Fibroblast of lung (primary cell): ENCODE data around the gene DCAF15. TPM values are rescaled to one million over a fixed set of nuclear protein-coding genes. Genes with fewer than 3 reads are reported as not detected.

Source experiments
- DNase-seq, 2 donors: peaks; one replicate each; pipeline versions ENCODE4 v3.0.0 to v3.0.0-alpha.2; 2010; ENCODE audit warnings: low read depth in 2 of 2
- H2AFZ ChIP-seq: 2 replicates; pipeline ENCODE4 v1.5.1; 2012; ENCODE audit warnings: low read length, control low read depth, inconsistent platforms
- H3K27ac ChIP-seq: 2 replicates; pipeline ENCODE4 v1.5.1; 2011; ENCODE audit warnings: low read length, control low read depth; ENCODE audit not compliant: insufficient read depth
- H3K27me3 ChIP-seq: 2 replicates; pipeline ENCODE4 v1.5.1; 2011; ENCODE audit warnings: mild to moderate bottlenecking, low read length; ENCODE audit not compliant: control insufficient read depth, insufficient read depth
- H3K36me3 ChIP-seq: 2 replicates; pipeline ENCODE4 v1.5.1; 2011; ENCODE audit warnings: low read length; ENCODE audit not compliant: control insufficient read depth, insufficient read depth
- H3K4me1 ChIP-seq: 2 replicates; pipeline ENCODE4 v1.5.1; 2011; ENCODE audit warnings: low read length; ENCODE audit not compliant: control insufficient read depth, insufficient read depth; ENCODE audit errors: extremely low read depth
- H3K4me2 ChIP-seq: 2 replicates; pipeline ENCODE4 v1.5.1; 2011; ENCODE audit warnings: low read length, control low read depth; ENCODE audit not compliant: insufficient read depth; ENCODE audit errors: extremely low read depth
- H3K4me3 ChIP-seq, 4 experiments: fragments of 200-600 bp in 1 of 4; sonication (generic) in 1 of 4; replicated peaks in 1 of 4; 2 replicates each; pipeline ENCODE4 v1.5.1; 2011 to 2016; ENCODE audit warnings: low read length in 4 of 4, low read depth in 3 of 4, mild to moderate bottlenecking in 3 of 4, control low read depth in 2 of 4, inconsistent platforms in 1 of 4, mixed read lengths in 1 of 4; ENCODE audit not compliant: insufficient read depth in 1 of 4; ENCODE audit errors: control extremely low read depth in 1 of 4
- H3K79me2 ChIP-seq: 2 replicates; pipeline ENCODE4 v1.5.1; 2012; ENCODE audit warnings: mild to moderate bottlenecking, low read length, inconsistent platforms; ENCODE audit not compliant: control insufficient read depth, insufficient read depth
- H3K9ac ChIP-seq: 2 replicates; pipeline ENCODE4 v1.5.1; 2011; ENCODE audit warnings: mild to moderate bottlenecking, low read length, control low read depth; ENCODE audit not compliant: insufficient read depth
- H3K9me3 ChIP-seq: 2 replicates; pipeline ENCODE4 v1.5.1; 2012; ENCODE audit warnings: low read depth, low read length; ENCODE audit not compliant: control insufficient read depth, insufficient read depth
- H4K20me1 ChIP-seq: 2 replicates; pipeline ENCODE4 v1.5.1; 2011; ENCODE audit warnings: low read length; ENCODE audit not compliant: control insufficient read depth, insufficient read depth; ENCODE audit errors: extremely low read depth
- CTCF ChIP-seq, 2 donors: IDR thresholded peaks in 1 of 2; conservative IDR thresholded peaks in 1 of 2; 1 replicate in 1 of 2; 2 replicates in 1 of 2; pipeline ENCODE4 v1.5.1; 2011 to 2012; ENCODE audit warnings: low read length in 2 of 2, control low read depth in 1 of 2, inconsistent platforms in 1 of 2, low read depth in 1 of 2, mild to moderate bottlenecking in 1 of 2
- EZH2 ChIP-seq: IDR thresholded peaks from 2 replicates; pipeline ENCODE4 v1.5.1; 2012; ENCODE audit warnings: low read length, control low read depth, mild to moderate bottlenecking; ENCODE audit errors: missing control alignments
- polyA plus RNA-seq, 2 donors: library from polyadenylated mRNA; depleted of rRNA in 1 of 2; stranded (reverse) in 1 of 2; unstranded in 1 of 2; fragments of >200 nt; gene quantifications; 2 replicates each; pipeline ENCODE4 v1.2.1, GENCODE V29; 2011 to 2012; ENCODE audit warnings: missing spikeins in 1 of 2
- total RNA-seq: library from RNA; depleted of rRNA; stranded (reverse); fragments of >200 nt; gene quantifications from 2 replicates; pipeline ENCODE4 v1.2.1, GENCODE V29; 2014

Gene DCAF15
- total and polyA plus RNA-seq, 2 donors (not counting 1 experiment from before 2014, with no cell fraction given), result 6.3 to 9.5 TPM

- Histone ChIP-seq H3K27ac (peak overlapping the region; percentile 6), H3K9ac (no peak overlapping the region)
- TF ChIP-seq CTCF (conservative IDR thresholded peaks at IDR 0.05 in 1 of 2, IDR thresholded peaks at IDR 0.05 in 1 of 2; ENCODE audit: low read depth in 1 of 2, low read length in 2 of 2), result no peak
- TF ChIP-seq EZH2, result no peak
These were observed 42.9 kb downstream of the DCAF15 start for GRCh38 chr19:13995017-13995728.

GRCh38 chr19:13995878-13996765 is 43.8 kb downstream of the DCAF15 start:
- no peaks in the 10 kb centered on the region for H3K9me3 ChIP-seq
- no peak overlapping the region for H3K27ac ChIP-seq
- no peak overlapping the region for H3K4me2 ChIP-seq
- H3K36me3 ChIP-seq, result peaks cover 5% of the 10 kb centered on the region
- TF ChIP-seq EZH2 (no peak), CTCF (conservative IDR thresholded peaks at IDR 0.05 in 1 of 2, IDR thresholded peaks at IDR 0.05 in 1 of 2; ENCODE audit: low read depth in 1 of 2, low read length in 2 of 2) (no peak)
- H3K9ac ChIP-seq, result no peak overlapping the region
- H3K79me2 ChIP-seq, result peaks cover 2% of the 10 kb centered on the region
- H3K4me1 ChIP-seq, result no peaks in the 10 kb centered on the region
- H3K27me3 ChIP-seq, result no peaks in the 10 kb centered on the region
- no peak overlapping the region for H3K4me3 ChIP-seq
- H4K20me1 ChIP-seq, result no peaks in the 10 kb centered on the region
- no peak overlapping the region for H2AFZ ChIP-seq
- DNase-seq, result no peak

More at GRCh38 chr19:13995017-13995728, 42.9 kb downstream of the DCAF15 start:
- Histone ChIP-seq H3K27me3 (no peaks in the 10 kb centered on the region), H3K9me3 (no peaks in the 10 kb centered on the region), H3K4me1 (no peaks in the 10 kb centered on the region), H2AFZ (no peak overlapping the region), H3K4me2 (no peak overlapping the region), H3K36me3 (peaks cover 5% of the 10 kb centered on the region), H3K4me3 (no peak overlapping the region), H3K79me2 (no peaks in the 10 kb centered on the region), H4K20me1 (no peaks in the 10 kb centered on the region)
- DNase-seq, result peak in 1 of 2 donors; percentile 48

- Histone ChIP-seq H3K27me3 (no peaks in the 10 kb centered on the region), H4K20me1 (no peaks in the 10 kb centered on the region), H3K9ac (no peak overlapping the region), H3K4me2 (no peak overlapping the region), H3K79me2 (peaks cover 3% of the 10 kb centered on the region), H3K9me3 (no peaks in the 10 kb centered on the region), H3K4me3 (no peak overlapping the region), H3K36me3 (peaks cover 5% of the 10 kb centered on the region), H2AFZ (no peak overlapping the region), H3K27ac (no peak overlapping the region), H3K4me1 (no peaks in the 10 kb centered on the region)
- TF ChIP-seq CTCF (conservative IDR thresholded peaks at IDR 0.05 in 1 of 2, IDR thresholded peaks at IDR 0.05 in 1 of 2; ENCODE audit: low read depth in 1 of 2, low read length in 2 of 2) (no peak), EZH2 (no peak)
- DNase-seq, result no peak
These were observed 44.8 kb downstream of the DCAF15 start for GRCh38 chr19:13996928-13997630.
